Measurements from ENCODE around the gene RASAL3. TPM values are rescaled to one million over a fixed set of nuclear protein-coding genes. Genes with fewer than 3 reads are reported as not detected.
"Not testable (repeated sequence)": the region's sequence is repeated elsewhere in the genome, so short reads cannot be mapped to it uniquely, and the experiment has no call there.

RASAL3 gene
- total RNA-seq, 1 donor from 2014 or later: 107 TPM

DNA sequence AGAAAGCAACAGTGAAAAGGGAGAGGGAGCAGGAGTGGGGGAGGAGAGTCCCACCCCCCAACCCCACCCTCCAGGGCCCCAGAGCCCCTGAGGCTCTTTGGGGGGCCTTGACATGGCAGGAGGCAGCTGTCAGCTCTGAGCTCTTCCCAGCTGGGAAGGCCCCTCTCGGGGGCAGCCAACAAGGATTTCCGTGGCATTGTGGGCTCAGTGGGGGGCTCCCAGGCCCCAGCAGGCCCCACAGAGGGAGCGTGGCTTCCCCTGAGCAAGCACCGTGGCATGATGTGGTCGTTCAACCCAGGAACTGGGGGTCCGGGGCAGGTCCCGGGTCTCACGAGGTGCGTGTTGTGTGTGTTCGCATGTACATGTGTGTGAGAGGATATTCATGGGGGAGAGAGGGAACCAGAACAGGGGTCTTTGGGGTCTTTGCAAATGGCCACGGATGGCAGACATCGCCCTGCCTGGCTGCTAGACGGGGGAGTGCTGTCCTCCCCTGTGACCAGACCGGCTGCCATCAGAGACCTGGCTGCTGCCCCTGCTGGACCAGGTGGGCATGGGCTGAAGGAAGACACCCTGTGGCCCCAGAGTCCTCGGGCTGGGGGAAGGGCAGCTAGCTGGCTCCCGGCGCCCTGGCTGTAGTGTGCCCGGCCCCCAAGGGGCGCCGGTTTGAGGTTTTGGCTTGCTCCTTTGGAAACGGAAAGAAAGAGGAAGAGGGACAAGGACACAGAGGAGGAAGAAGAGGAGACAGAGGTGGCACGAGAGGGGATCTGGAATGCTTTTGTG is 41.9 kb downstream of the RASAL3 start:
- H3K27me3 Mint-ChIP-seq (ENCODE audit: low read depth): no peaks in the 10 kb centered on the region
- no peak overlapping the region for H3K4me3 Mint-ChIP-seq (ENCODE audit: low read depth)
- no peak for DNase-seq (ENCODE audit: low spot score)
- no peak overlapping the region for H3K27ac Mint-ChIP-seq
- H3K36me3 Mint-ChIP-seq (ENCODE audit: low read depth): peaks cover 52% of the 10 kb centered on the region
- H3K9me3 Mint-ChIP-seq: peaks cover 5% of the 10 kb centered on the region
- intact Hi-C loops (cut with micrococcal nuclease): no loop called here
- peaks cover 20% of the 10 kb centered on the region for H3K4me1 Mint-ChIP-seq (ENCODE audit: low read depth)

DNA sequence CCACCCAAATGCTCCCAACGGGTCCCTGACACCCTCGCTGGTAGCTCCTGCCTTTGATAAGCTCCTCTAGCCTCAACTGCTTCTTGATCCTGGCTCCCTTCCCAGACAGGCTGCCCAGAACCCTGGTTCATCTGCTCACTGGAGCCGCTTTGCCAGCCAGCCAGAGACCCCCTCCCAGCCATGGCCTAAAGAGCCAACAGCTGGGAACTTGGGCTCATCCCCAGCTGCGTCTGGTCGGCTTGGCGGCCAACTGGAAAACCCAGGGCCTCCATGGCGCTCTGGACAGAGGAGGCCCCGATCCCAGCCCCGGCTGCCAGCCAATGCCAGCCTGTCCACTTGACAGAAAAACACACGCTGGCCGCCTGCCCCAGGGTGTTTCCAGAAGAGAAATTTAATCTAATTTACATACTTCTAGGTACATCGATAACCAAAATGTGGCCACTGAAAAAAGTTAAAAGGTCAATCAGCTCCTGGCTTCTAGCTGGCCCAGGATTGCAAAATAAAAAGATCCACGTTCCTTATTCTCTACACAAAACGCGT is 42.6 kb downstream of the RASAL3 start:
- Mint-ChIP-seq H3K9me3 (peaks cover 5% of the 10 kb centered on the region), H3K4me1 (ENCODE audit: low read depth) (peaks cover 26% of the 10 kb centered on the region), H3K27me3 (ENCODE audit: low read depth) (no peaks in the 10 kb centered on the region), H3K4me3 (ENCODE audit: low read depth) (no peak overlapping the region), H3K36me3 (ENCODE audit: low read depth) (peaks cover 49% of the 10 kb centered on the region), H3K27ac (no peak overlapping the region)
- no peak for DNase-seq (ENCODE audit: low spot score)
- intact Hi-C loops (cut with micrococcal nuclease): no loop called here

DNA sequence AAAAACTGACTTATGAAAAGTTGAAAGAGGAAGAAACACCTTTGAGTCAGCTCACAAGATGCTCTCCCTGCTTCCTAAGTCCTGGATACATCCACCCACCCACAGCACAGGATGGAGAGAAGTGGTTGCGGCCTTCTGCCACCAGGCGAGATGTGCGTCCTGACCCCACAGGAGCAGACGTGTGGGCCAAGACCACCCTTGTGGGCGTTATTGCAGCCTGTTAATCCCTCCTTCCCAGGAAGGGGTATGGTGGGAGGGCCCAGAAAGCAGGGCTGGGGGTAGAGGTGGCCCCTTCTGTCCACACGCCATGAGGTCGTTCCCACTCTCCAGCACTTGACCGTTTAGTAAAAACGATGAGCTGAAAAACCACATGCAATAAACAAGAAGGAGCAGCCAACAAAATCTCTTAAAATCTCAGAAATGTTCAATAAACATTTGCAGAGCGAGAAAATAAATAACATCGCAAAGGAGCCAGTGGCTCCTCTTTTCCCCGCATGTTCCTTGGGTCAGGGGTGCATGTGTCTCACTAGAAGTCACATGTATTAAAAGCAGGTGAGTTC is 43.1 kb downstream of the RASAL3 start:
- H3K9me3 Mint-ChIP-seq: peaks cover 5% of the 10 kb centered on the region
- H3K36me3 Mint-ChIP-seq (ENCODE audit: low read depth): peaks cover 49% of the 10 kb centered on the region
- no peak overlapping the region for H3K27ac Mint-ChIP-seq
- peaks cover 32% of the 10 kb centered on the region for H3K4me1 Mint-ChIP-seq (ENCODE audit: low read depth)
- DNase-seq (ENCODE audit: low spot score): no peak
- intact Hi-C loops (cut with micrococcal nuclease): no loop called here
- no peaks in the 10 kb centered on the region for H3K27me3 Mint-ChIP-seq (ENCODE audit: low read depth)
- H3K4me3 Mint-ChIP-seq (ENCODE audit: low read depth): no peak overlapping the region

DNA sequence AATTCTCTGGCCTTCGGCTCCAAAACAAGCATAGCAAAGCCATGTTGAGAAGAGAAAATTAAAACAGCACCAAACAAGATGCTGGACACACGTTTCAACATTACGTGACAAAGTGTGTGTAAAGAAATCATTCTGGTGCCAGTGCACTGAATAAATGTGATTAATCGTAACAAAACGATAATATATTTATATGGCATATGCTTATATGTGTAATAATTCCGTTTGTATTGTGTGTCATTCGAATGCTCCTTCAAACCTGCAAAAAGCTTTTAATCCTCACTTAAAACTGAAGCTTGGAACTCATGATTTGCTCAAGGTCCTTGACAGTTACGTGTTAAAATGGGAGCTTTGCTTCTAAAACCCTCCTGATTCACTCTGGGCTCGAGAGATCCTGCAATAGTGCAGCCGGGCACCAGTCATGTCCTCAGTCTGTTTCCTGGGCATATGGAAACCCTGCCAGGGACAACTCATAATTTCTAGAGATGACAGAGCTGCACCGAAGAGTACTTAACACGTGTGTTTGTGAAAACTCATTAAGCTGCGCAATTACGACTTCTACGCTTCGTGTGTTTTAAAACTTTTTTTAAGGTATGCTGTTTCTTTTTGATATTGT is 44.8 kb downstream of the RASAL3 start:
- intact Hi-C loops (cut with micrococcal nuclease): loop anchor here (1.0 to 5.0 kb wide), 6 partner anchors 13 to 292 kb away; partner anchors contain the start of gene AKAP8
- H3K27ac Mint-ChIP-seq: peak overlapping the region; percentile 30
- H3K9me3 Mint-ChIP-seq: peaks cover 5% of the 10 kb centered on the region
- H3K36me3 Mint-ChIP-seq (ENCODE audit: low read depth): peaks cover 51% of the 10 kb centered on the region
- no peak for DNase-seq (ENCODE audit: low spot score)
- peaks cover 33% of the 10 kb centered on the region for H3K4me1 Mint-ChIP-seq (ENCODE audit: low read depth)
- peak overlapping the region; percentile 99 for H3K4me3 Mint-ChIP-seq (ENCODE audit: low read depth)
- H3K27me3 Mint-ChIP-seq (ENCODE audit: low read depth): no peaks in the 10 kb centered on the region

GRCh38 chr19:15418579-15419412 is 45.5 kb downstream of the RASAL3 start, which contains the start of gene AKAP8L:
TSS of gene AKAP8L (minus strand) at chr19:15418988. CDS start at chr19:15418923, 65 bp downstream.
- Mint-ChIP-seq H3K4me3 (ENCODE audit: low read depth) (peak within 1 kb of the TSS; percentile 99), H3K4me1 (ENCODE audit: low read depth) (peaks cover 33% of the 10 kb centered on the region), H3K27ac (peak within 1 kb of the TSS; percentile 99), H3K9me3 (peaks cover 5% of the 10 kb centered on the region), H3K27me3 (ENCODE audit: low read depth) (no peaks in the 10 kb centered on the region), H3K36me3 (ENCODE audit: low read depth) (peaks cover 45% of the 10 kb centered on the region)
- peak; percentile 99 for DNase-seq (ENCODE audit: low spot score)
- intact Hi-C loops (cut with micrococcal nuclease): loop anchor here (1.0 to 5.0 kb wide), 6 partner anchors 14 to 291 kb away; partner anchors contain the start of gene AKAP8

DNA sequence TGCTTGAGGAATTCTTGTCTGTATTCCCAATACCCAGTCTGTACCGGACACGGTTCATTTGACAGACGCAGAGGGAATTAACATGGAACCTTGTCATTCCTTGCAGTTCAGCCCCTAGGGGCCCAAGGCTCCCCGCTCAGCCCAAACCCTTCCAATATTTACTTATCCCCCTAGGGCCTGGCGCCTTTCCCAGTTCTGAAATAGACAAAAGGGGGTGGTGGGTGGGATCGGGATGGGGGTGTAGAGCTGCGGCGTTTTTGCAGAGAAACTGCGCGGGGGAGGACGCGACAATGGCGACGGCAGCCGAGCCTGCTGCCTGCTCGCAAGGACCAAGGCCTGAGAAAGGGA is 46.1 kb downstream of the RASAL3 start:
- Mint-ChIP-seq H3K9me3 (no peaks in the 10 kb centered on the region), H3K27me3 (ENCODE audit: low read depth) (no peaks in the 10 kb centered on the region), H3K27ac (peak overlapping the region; percentile 70), H3K4me1 (ENCODE audit: low read depth) (peaks cover 33% of the 10 kb centered on the region), H3K4me3 (ENCODE audit: low read depth) (peak overlapping the region; percentile 99), H3K36me3 (ENCODE audit: low read depth) (peaks cover 41% of the 10 kb centered on the region)
- intact Hi-C loops (cut with micrococcal nuclease): loop anchor here (5.0 kb wide), 1 partner anchor 291 kb away; a partner anchor contains a TSS
- DNase-seq (ENCODE audit: low spot score): no peak

GRCh38 chr19:15417699-15418098 is 46.6 kb downstream of the RASAL3 start:
- Mint-ChIP-seq H3K27ac (peak overlapping the region; percentile 70), H3K27me3 (ENCODE audit: low read depth) (no peaks in the 10 kb centered on the region), H3K36me3 (ENCODE audit: low read depth) (peaks cover 39% of the 10 kb centered on the region), H3K4me3 (ENCODE audit: low read depth) (peak overlapping the region; percentile 99), H3K9me3 (no peaks in the 10 kb centered on the region), H3K4me1 (ENCODE audit: low read depth) (peaks cover 36% of the 10 kb centered on the region)
- intact Hi-C loops (cut with micrococcal nuclease): loop anchor here (5.0 kb wide), 1 partner anchor 290 kb away; a partner anchor contains a TSS
- no peak for DNase-seq (ENCODE audit: low spot score)

GRCh38 chr19:15412832-15413231 is 51.5 kb downstream of the RASAL3 start:
- no peak for DNase-seq (ENCODE audit: low spot score)
- Mint-ChIP-seq H3K27me3 (ENCODE audit: low read depth) (no peaks in the 10 kb centered on the region), H3K36me3 (ENCODE audit: low read depth) (peaks cover 43% of the 10 kb centered on the region), H3K9me3 (no peaks in the 10 kb centered on the region), H3K4me3 (ENCODE audit: low read depth) (no peak overlapping the region), H3K27ac (no peak overlapping the region), H3K4me1 (ENCODE audit: low read depth) (peaks cover 21% of the 10 kb centered on the region)
- intact Hi-C loops (cut with micrococcal nuclease): no loop called here

GRCh38 chr19:15411351-15411750 is 53.0 kb downstream of the RASAL3 start:
- DNase-seq (ENCODE audit: low spot score); H3K27ac Mint-ChIP-seq: not testable (repeated sequence)
- H3K36me3 Mint-ChIP-seq (ENCODE audit: low read depth): peaks cover 41% of the 10 kb centered on the region

GRCh38 chr19:15404780-15405211 is 59.5 kb downstream of the RASAL3 start:
- Mint-ChIP-seq H3K4me1 (ENCODE audit: low read depth) (peaks cover 8% of the 10 kb centered on the region), H3K9me3 (no peaks in the 10 kb centered on the region), H3K27me3 (ENCODE audit: low read depth) (no peaks in the 10 kb centered on the region), H3K27ac (peak overlapping the region; percentile 42), H3K4me3 (ENCODE audit: low read depth) (no peak overlapping the region), H3K36me3 (ENCODE audit: low read depth) (peaks cover 45% of the 10 kb centered on the region)
- intact Hi-C loops (cut with micrococcal nuclease): no loop called here
- DNase-seq (ENCODE audit: low spot score): no peak

More at GRCh38 chr19:15411351-15411750, 53.0 kb downstream of the RASAL3 start:
- H3K4me1 Mint-ChIP-seq (ENCODE audit: low read depth); H3K9me3 Mint-ChIP-seq; H3K4me3 Mint-ChIP-seq (ENCODE audit: low read depth); H3K27me3 Mint-ChIP-seq (ENCODE audit: low read depth); intact Hi-C loops (cut with micrococcal nuclease): not testable (repeated sequence)

DNA sequence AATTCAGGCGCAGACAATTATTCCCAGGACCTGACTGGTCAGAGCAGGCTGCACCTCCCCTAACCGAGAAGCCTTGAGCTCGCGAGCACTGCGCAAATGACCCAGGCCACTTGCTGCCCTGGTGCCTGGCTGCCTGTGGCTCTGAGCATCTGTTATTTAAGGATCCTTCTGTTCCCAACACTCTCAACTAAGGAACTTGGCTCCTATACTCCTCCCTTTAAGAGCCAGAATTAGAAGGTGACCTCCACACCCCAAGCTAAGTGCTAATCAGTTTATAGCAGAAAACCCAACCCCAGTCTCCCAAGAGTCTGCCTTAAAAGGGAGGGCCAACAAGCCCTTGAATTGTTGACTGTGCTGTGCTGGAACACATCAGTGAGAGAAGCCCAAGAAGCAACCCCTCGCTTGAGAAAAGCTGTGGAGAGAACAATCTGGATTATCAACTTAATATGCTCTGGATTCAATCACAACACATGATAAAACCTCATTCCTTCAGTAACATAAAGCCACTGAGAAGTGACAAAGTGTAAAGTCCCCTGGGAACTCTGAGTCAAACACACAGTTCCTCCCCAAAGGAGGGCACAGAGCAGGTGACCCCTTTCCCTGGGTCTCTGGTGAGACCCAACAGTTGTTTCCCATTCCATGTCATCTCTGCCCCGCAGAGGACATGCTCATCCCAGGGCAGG is 60.1 kb downstream of the RASAL3 start:
- H3K27me3 Mint-ChIP-seq (ENCODE audit: low read depth): no peaks in the 10 kb centered on the region
- H3K36me3 Mint-ChIP-seq (ENCODE audit: low read depth): peaks cover 45% of the 10 kb centered on the region
- no peak overlapping the region for H3K4me3 Mint-ChIP-seq (ENCODE audit: low read depth)
- peak overlapping the region; percentile 42 for H3K27ac Mint-ChIP-seq
- peaks cover 8% of the 10 kb centered on the region for H3K4me1 Mint-ChIP-seq (ENCODE audit: low read depth)
- intact Hi-C loops (cut with micrococcal nuclease): no loop called here
- H3K9me3 Mint-ChIP-seq: no peaks in the 10 kb centered on the region
- DNase-seq (ENCODE audit: low spot score): no peak

GRCh38 chr19:15403151-15403531 is 61.2 kb downstream of the RASAL3 start:
- H3K4me3 Mint-ChIP-seq (ENCODE audit: low read depth): no peak overlapping the region
- no peak overlapping the region for H3K27ac Mint-ChIP-seq
- H3K4me1 Mint-ChIP-seq (ENCODE audit: low read depth): peaks cover 8% of the 10 kb centered on the region
- no peak for DNase-seq (ENCODE audit: low spot score)
- intact Hi-C loops (cut with micrococcal nuclease): no loop called here
- H3K27me3 Mint-ChIP-seq (ENCODE audit: low read depth): no peaks in the 10 kb centered on the region
- H3K9me3 Mint-ChIP-seq: no peaks in the 10 kb centered on the region
- H3K36me3 Mint-ChIP-seq (ENCODE audit: low read depth): peaks cover 42% of the 10 kb centered on the region
